Stimulated activated CD8-positive, alpha-beta memory T cell treated with anti-CD3 and anti-CD28 coated beads, Interleukin-7, amount 100 ng/mL, for 24 hours (primary cell): ENCODE data around the gene USP7.
"Not testable (repeated sequence)": the region's sequence is repeated elsewhere in the genome, so short reads cannot be mapped to it uniquely, and the experiment has no call there.

ENCODE experiments used
- DNase-seq: peaks from one replicate; pipeline ENCODE4 v3.0.0-alpha.2; 2020; ENCODE audit warnings: low read depth

USP7 gene

GRCh38 chr16:8963821-8964441 lies at the start of gene USP7:
Gene USP7 (minus strand): TSS chr16:8963906. CDS start chr16:8963285, 621 bp downstream.
- peak; percentile 79 for DNase-seq

- no peak for DNase-seq
Measured at GRCh38 chr16:9013508-9013864, 49.8 kb upstream of the USP7 start.

GRCh38 chr16:9012848-9013507 lies 49.3 kb upstream of the USP7 start:
- DNase-seq = no peak

GRCh38 chr16:9012330-9012729 lies 48.6 kb upstream of the USP7 start:
- no peak for DNase-seq

GRCh38 chr16:9008601-9009260 lies 45.0 kb upstream of the USP7 start:
- peak; percentile 38 for DNase-seq

GRCh38 chr16:9007177-9007794 lies 43.6 kb upstream of the USP7 start:
- no peak for DNase-seq

GRCh38 chr16:9004183-9004582 lies 40.5 kb upstream of the USP7 start:
- DNase-seq = no peak

GRCh38 chr16:9003763-9004162 lies 40.1 kb upstream of the USP7 start:
- DNase-seq = no peak

GRCh38 chr16:9003322-9003721 lies 39.6 kb upstream of the USP7 start:
- DNase-seq = no peak

GRCh38 chr16:9002042-9002441 lies 38.3 kb upstream of the USP7 start:
- DNase-seq = no peak

GRCh38 chr16:9000664-9001063 lies 37.0 kb upstream of the USP7 start:
- DNase-seq = no peak

- DNase-seq = no peak
Measured at GRCh38 chr16:8999800-9000199, 36.1 kb upstream of the USP7 start.

GRCh38 chr16:8998108-8998507 lies 34.4 kb upstream of the USP7 start:
- no peak for DNase-seq

- no peak for DNase-seq
Measured at GRCh38 chr16:8996891-8997290, 33.2 kb upstream of the USP7 start.

- DNase-seq = no peak
Measured at GRCh38 chr16:8990445-8990844, 26.7 kb upstream of the USP7 start.

GRCh38 chr16:8989099-8989878 lies 25.6 kb upstream of the USP7 start:
- no peak for DNase-seq

- DNase-seq = no peak
Measured at GRCh38 chr16:8986818-8987191, 23.1 kb upstream of the USP7 start.

GRCh38 chr16:8986111-8986510 lies 22.4 kb upstream of the USP7 start:
- no peak for DNase-seq

- no peak for DNase-seq
Measured at GRCh38 chr16:8982816-8983215, 19.1 kb upstream of the USP7 start.

GRCh38 chr16:8981901-8982300 lies 18.2 kb upstream of the USP7 start:
- DNase-seq = not testable (repeated sequence)

- DNase-seq = not testable (repeated sequence)
Measured at GRCh38 chr16:8976189-8976588, 12.5 kb upstream of the USP7 start.

- no peak for DNase-seq
Measured at GRCh38 chr16:8975039-8975438, 11.3 kb upstream of the USP7 start.
